Neural cell (in vitro differentiated cells): ENCODE measurements around the gene SIGLEC5. TPM values are rescaled to one million over a fixed set of nuclear protein-coding genes. Genes with fewer than 3 reads are reported as not detected.

ENCODE experiments used
- H2AFZ ChIP-seq: fragments of 200-600, 300-800 bp; sonication (generic), shearing (Covaris generic); 2 replicates; pipeline ENCODE4 v1.6.0; 2014; ENCODE audit warnings: low read depth, mild to moderate bottlenecking, antibody characterized with exemption, low read length, moderate library complexity
- H3F3A ChIP-seq: fragments of 200-600 bp; shearing (Covaris generic); 2 replicates; pipeline ENCODE4 v1.6.1; 2016; ENCODE audit warnings: mild to moderate bottlenecking, moderate library complexity, mixed read lengths, antibody characterized with exemption, low read length; ENCODE audit not compliant: insufficient read depth, poor library complexity, severe bottlenecking
- H3K27ac ChIP-seq: fragments of 200-600, 300-800 bp; sonication (generic), shearing (Covaris generic); 2 replicates; pipeline ENCODE4 v1.5.1; 2014; ENCODE audit warnings: mild to moderate bottlenecking, low read length, moderate library complexity
- H3K27me3 ChIP-seq: fragments of 300-800, 200-600 bp; sonication (generic), shearing (Covaris generic); 2 replicates; pipeline ENCODE4 v1.6.0; 2014; ENCODE audit warnings: mild to moderate bottlenecking, low read depth, low read length, moderate library complexity; ENCODE audit not compliant: insufficient read depth
- H3K36me3 ChIP-seq: fragments of 300-800, 200-600 bp; sonication (generic), shearing (Covaris generic); 2 replicates; pipeline ENCODE4 v1.5.1; 2014; ENCODE audit warnings: mild to moderate bottlenecking, antibody characterized with exemption, low read length, moderate library complexity; ENCODE audit not compliant: insufficient read depth
- H3K4me2 ChIP-seq: fragments of 300-800, 200-600 bp; sonication (generic), shearing (Covaris generic); 2 replicates; pipeline ENCODE4 v1.6.0; 2014; ENCODE audit warnings: mild to moderate bottlenecking, low read length
- H3K4me3 ChIP-seq: fragments of 300-800, 200-600 bp; sonication (generic), shearing (Covaris generic); 2 replicates; pipeline ENCODE4 v1.5.1; 2014; ENCODE audit warnings: mild to moderate bottlenecking, low read length, moderate library complexity
- H3K79me2 ChIP-seq: fragments of 200-600 bp; shearing (Covaris generic); replicated peaks from 2 replicates; pipeline ENCODE4 v1.6.0; 2014; ENCODE audit warnings: mild to moderate bottlenecking, low read length, moderate library complexity; ENCODE audit not compliant: insufficient read depth
- H3K9ac ChIP-seq: fragments of 300-800, 200-600 bp; sonication (generic), shearing (Covaris generic); 2 replicates; pipeline ENCODE4 v1.6.1; 2016; ENCODE audit warnings: mild to moderate bottlenecking, low read length, mixed read lengths
- H3K9me2 ChIP-seq: fragments of 200-600 bp; shearing (Covaris generic); 2 replicates; pipeline ENCODE4 v1.6.1; 2016; ENCODE audit warnings: mild to moderate bottlenecking, low read length, mixed read lengths; ENCODE audit not compliant: insufficient read depth
- H3K9me3 ChIP-seq: fragments of 200-600, 300-800 bp; sonication (generic), shearing (Covaris generic); 2 replicates; pipeline ENCODE4 v1.6.1; 2016; ENCODE audit warnings: mild to moderate bottlenecking, mixed run types, low read length, moderate library complexity, mixed read lengths
- H4K20me1 ChIP-seq: fragments of 200-600 bp; shearing (Covaris generic); 2 replicates; pipeline ENCODE4 v1.6.1; 2016; ENCODE audit warnings: mild to moderate bottlenecking, mixed run types; ENCODE audit not compliant: insufficient read depth
- CTCF ChIP-seq: fragments of 450-650 bp; IDR thresholded peaks from 2 replicates; pipeline ENCODE4 v1.5.1; 2014; ENCODE audit warnings: antibody characterized with exemption, mild to moderate bottlenecking, moderate library complexity; ENCODE audit not compliant: poor library complexity, severe bottlenecking
- EP300 ChIP-seq: fragments of 450-650 bp; conservative IDR thresholded peaks from 2 replicates; pipeline ENCODE4 v1.6.1; 2014; ENCODE audit warnings: antibody characterized with exemption, mild to moderate bottlenecking, moderate library complexity; ENCODE audit not compliant: poor library complexity, severe bottlenecking
- EZH2 ChIP-seq: fragments of 200-600, 300-800 bp; shearing (Covaris generic), sonication (generic); IDR thresholded peaks from 2 replicates; pipeline ENCODE4 v1.6.1; 2014; ENCODE audit warnings: antibody characterized with exemption, low read length, borderline replicate concordance, mild to moderate bottlenecking; ENCODE audit not compliant: insufficient read depth, poor library complexity, severe bottlenecking
- MXI1 ChIP-seq: fragments of 450-650 bp; conservative IDR thresholded peaks from 2 replicates; pipeline ENCODE4 v1.6.1; 2014; ENCODE audit warnings: antibody characterized with exemption, mild to moderate bottlenecking; ENCODE audit not compliant: poor library complexity, severe bottlenecking
- POLR2AphosphoS5 ChIP-seq: IDR thresholded peaks from 2 replicates; pipeline ENCODE4 v1.6.1; 2012
- RAD21 ChIP-seq: fragments of 450-650 bp; conservative IDR thresholded peaks from 2 replicates; pipeline ENCODE4 v1.6.1; 2014; ENCODE audit warnings: antibody characterized with exemption, mild to moderate bottlenecking, moderate library complexity
- SMC3 ChIP-seq: fragments of 450-650 bp; conservative IDR thresholded peaks from 2 replicates; pipeline ENCODE4 v1.6.1; 2014; ENCODE audit warnings: antibody characterized with exemption, mild to moderate bottlenecking, moderate library complexity; ENCODE audit not compliant: poor library complexity
- TAF1 ChIP-seq: IDR thresholded peaks from 2 replicates; pipeline ENCODE4 v1.6.1; 2012; ENCODE audit warnings: low read depth
- polyA plus RNA-seq: library from polyadenylated mRNA; depleted of rRNA; stranded (reverse); fragments of >200 nt; gene quantifications from 2 replicates; pipeline ENCODE4 v1.2.3, GENCODE V29; 2014
- TF ChIP-seq, protein P1 (sequence below): IDR thresholded peaks from 2 replicates; pipeline ENCODE4 v1.6.1; 2012; ENCODE audit warnings: borderline replicate concordance

Gene SIGLEC5
- polyA plus RNA-seq, 1 donor from 2014 or later = not detected

GRCh38 chr19:51595190-51596175, 34.7 kb downstream of the SIGLEC5 start:
- Histone ChIP-seq H4K20me1 (no peaks in the 10 kb centered on the region), H3K79me2 (peaks cover 2% of the 10 kb centered on the region), H3F3A (no peaks in the 10 kb centered on the region), H3K9ac (peak overlapping the region; percentile 82), H3K9me2 (no peaks in the 10 kb centered on the region), H3K4me3 (peak overlapping the region; percentile 87), H3K27me3 (no peaks in the 10 kb centered on the region), H2AFZ (no peak overlapping the region), H3K9me3 (peaks cover 3% of the 10 kb centered on the region), H3K27ac (no peak overlapping the region), H3K36me3 (no peaks in the 10 kb centered on the region), H3K4me2 (peak overlapping the region; percentile 92)
- TF ChIP-seq POLR2AphosphoS5 (no peak), EZH2 (no peak), RAD21 (no peak)

DNA sequence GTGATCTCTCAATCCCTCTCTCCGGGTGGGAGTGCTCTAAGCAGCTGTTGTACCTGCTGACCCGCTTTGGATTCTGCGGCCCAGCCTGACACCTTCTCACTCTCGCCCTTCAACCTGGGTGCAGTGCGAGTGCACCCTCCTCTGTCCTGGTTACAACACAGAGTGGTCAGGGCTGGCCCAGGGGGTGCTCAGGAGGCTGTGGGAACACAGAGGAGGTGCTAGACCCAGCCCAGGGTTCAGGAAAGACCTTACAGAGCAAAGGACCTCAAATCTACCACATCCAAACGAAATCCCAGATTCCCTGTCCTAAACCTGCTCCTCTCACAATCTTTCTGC, 35.5 kb downstream of the SIGLEC5 start:
- no peaks in the 10 kb centered on the region for H4K20me1 ChIP-seq
- peak overlapping the region; percentile 87 for H3K4me3 ChIP-seq
- H3F3A ChIP-seq = no peaks in the 10 kb centered on the region
- H3K9me3 ChIP-seq = peaks cover 3% of the 10 kb centered on the region
- peaks cover 2% of the 10 kb centered on the region for H3K79me2 ChIP-seq
- peak overlapping the region; percentile 82 for H3K9ac ChIP-seq
- TF ChIP-seq MXI1 (no peak), SMC3 (peak; percentile 3), RAD21 (no peak)
- H3K9me2 ChIP-seq = no peaks in the 10 kb centered on the region
- H2AFZ ChIP-seq = peak overlapping the region; percentile 97
- H3K27me3 ChIP-seq = no peaks in the 10 kb centered on the region
- H3K36me3 ChIP-seq = no peaks in the 10 kb centered on the region
- peak overlapping the region; percentile 78 for H3K27ac ChIP-seq
- H3K4me2 ChIP-seq = peak overlapping the region; percentile 92

DNA sequence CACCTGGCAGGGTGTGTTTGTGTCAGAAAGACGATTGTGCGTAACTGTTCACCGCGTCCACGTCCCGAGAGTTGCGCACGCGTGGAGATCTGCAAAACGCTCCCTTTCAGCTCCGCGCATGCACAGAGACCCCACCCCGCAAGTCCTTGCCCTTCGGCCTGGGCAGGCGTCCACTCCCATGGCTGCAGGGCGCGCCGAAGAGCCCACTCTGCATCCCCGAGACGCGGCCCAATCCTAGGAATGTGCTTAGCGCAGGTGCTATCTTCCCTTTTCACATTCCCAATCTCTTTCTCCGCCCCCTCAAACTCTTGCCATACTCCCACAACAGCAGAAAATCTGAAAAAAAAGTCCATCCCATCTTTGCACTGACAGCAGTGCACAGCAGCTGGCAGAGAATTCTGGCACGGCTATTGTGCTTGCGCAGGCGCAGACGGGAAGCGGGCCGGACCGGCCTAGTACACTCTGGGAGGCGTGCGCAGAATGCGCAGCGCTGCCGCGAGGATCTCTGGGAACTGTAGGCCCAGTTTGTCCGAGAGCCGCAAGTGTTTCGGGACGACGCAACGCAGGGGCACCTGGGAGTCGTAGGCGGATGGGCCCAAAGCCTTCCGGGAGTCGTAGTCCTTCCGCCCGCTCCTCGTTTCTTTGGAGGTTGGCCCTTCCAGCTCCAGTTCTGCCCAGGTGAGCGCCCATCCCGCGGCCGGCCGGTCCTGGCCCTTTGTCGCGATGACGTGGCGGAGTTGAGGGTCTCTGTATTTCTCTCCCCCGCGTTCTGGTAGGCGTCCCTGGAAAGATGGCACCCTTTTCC, 36.0 kb downstream of the SIGLEC5 start:
- Histone ChIP-seq H3F3A (no peaks in the 10 kb centered on the region), H2AFZ (peak overlapping the region; percentile 97), H3K36me3 (no peaks in the 10 kb centered on the region), H3K9me3 (peaks cover 3% of the 10 kb centered on the region), H3K4me2 (peak overlapping the region; percentile 93), H3K27ac (peak overlapping the region; percentile 78), H3K9ac (peak overlapping the region; percentile 82), H4K20me1 (no peaks in the 10 kb centered on the region), H3K27me3 (no peaks in the 10 kb centered on the region), H3K9me2 (no peaks in the 10 kb centered on the region), H3K79me2 (peaks cover 2% of the 10 kb centered on the region), H3K4me3 (peak overlapping the region; percentile 87)
- TF ChIP-seq CTCF (peak; percentile 29), RAD21 (no peak), EZH2 (no peak), TAF1 (peak; percentile 84), EP300 (no peak), MXI1 (peak; percentile 75), SMC3 (peak; percentile 43), POLR2AphosphoS5 (peak; percentile 73)
- TF ChIP-seq, protein P1, sequence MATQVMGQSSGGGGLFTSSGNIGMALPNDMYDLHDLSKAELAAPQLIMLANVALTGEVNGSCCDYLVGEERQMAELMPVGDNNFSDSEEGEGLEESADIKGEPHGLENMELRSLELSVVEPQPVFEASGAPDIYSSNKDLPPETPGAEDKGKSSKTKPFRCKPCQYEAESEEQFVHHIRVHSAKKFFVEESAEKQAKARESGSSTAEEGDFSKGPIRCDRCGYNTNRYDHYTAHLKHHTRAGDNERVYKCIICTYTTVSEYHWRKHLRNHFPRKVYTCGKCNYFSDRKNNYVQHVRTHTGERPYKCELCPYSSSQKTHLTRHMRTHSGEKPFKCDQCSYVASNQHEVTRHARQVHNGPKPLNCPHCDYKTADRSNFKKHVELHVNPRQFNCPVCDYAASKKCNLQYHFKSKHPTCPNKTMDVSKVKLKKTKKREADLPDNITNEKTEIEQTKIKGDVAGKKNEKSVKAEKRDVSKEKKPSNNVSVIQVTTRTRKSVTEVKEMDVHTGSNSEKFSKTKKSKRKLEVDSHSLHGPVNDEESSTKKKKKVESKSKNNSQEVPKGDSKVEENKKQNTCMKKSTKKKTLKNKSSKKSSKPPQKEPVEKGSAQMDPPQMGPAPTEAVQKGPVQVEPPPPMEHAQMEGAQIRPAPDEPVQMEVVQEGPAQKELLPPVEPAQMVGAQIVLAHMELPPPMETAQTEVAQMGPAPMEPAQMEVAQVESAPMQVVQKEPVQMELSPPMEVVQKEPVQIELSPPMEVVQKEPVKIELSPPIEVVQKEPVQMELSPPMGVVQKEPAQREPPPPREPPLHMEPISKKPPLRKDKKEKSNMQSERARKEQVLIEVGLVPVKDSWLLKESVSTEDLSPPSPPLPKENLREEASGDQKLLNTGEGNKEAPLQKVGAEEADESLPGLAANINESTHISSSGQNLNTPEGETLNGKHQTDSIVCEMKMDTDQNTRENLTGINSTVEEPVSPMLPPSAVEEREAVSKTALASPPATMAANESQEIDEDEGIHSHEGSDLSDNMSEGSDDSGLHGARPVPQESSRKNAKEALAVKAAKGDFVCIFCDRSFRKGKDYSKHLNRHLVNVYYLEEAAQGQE = peak; percentile 67
